ENCODE results near the gene SPRR2B. TPM values are rescaled to one million over a fixed set of nuclear protein-coding genes. Genes with fewer than 3 reads are reported as not detected.
"Not testable (repeated sequence)": the region's sequence is repeated elsewhere in the genome, so short reads cannot be mapped to it uniquely, and the experiment has no call there.

SPRR2B gene
- total RNA-seq, 1 donor from 2014 or later, result not detected

- not testable (repeated sequence) for H3K4me3 Mint-ChIP-seq (ENCODE audit: unreplicated experiment); H3K9me3 Mint-ChIP-seq (ENCODE audit: unreplicated experiment); H3K4me1 ChIP-seq (ENCODE audit: insufficient read depth, low read length); H3K79me2 ChIP-seq (ENCODE audit: insufficient read depth, low read length); H3K27ac ChIP-seq (ENCODE audit: low read depth, low read length); H3K27me3 ChIP-seq (ENCODE audit: insufficient read depth, low read length); H3K9me3 ChIP-seq (ENCODE audit: insufficient read depth, low read depth, low read length); H4K20me1 ChIP-seq (ENCODE audit: insufficient read depth, low read length); H3K4me1 Mint-ChIP-seq (ENCODE audit: low read depth, unreplicated experiment); H3K4me3 ChIP-seq (ENCODE audit: insufficient read depth, low read depth, low read length); H3K9ac ChIP-seq (ENCODE audit: low read length); H2AFZ ChIP-seq (ENCODE audit: low read depth, low read length); H3K4me2 ChIP-seq (ENCODE audit: low read length); H3K27ac Mint-ChIP-seq (ENCODE audit: unreplicated experiment); FAIRE-seq; H3K36me3 ChIP-seq (ENCODE audit: insufficient read depth, low read length); H3K36me3 Mint-ChIP-seq (ENCODE audit: low read depth, unreplicated experiment); DNase-seq (ENCODE audit: low read depth)
- peaks cover 11% of the 10 kb centered on the region for H3K27me3 Mint-ChIP-seq (ENCODE audit: low read depth, unreplicated experiment)
These were observed 49.6 kb downstream of the SPRR2B start for GRCh38 chr1:153021829-153022228.

Other genes starting within 250 kb of the SPRR2B start
- gene LCE1A, start 244.1 kb downstream of the SPRR2B start, total RNA-seq, result not detected in 2 replicates
- gene LCE6A, start 228.8 kb downstream of the SPRR2B start, total RNA-seq, result not detected in 2 replicates
- gene LCE7A, start 211.6 kb downstream of the SPRR2B start, total RNA-seq, result not detected in 2 replicates
- not detected in 2 replicates for gene SMCP, start 193.3 kb downstream of the SPRR2B start, total RNA-seq
- 0.16 TPM in 1 of 2 replicates, not detected in the other for gene IVL, start 163.1 kb downstream of the SPRR2B start, total RNA-seq
- gene SPRR5, start 124.4 kb downstream of the SPRR2B start, total RNA-seq, result not detected in 2 replicates
- gene SPRR4, start 101.0 kb downstream of the SPRR2B start, total RNA-seq, result not detected in 2 replicates
- not detected in 2 replicates for gene SPRR1A, start 87.5 kb downstream of the SPRR2B start, total RNA-seq
- gene SPRR3, start 69.9 kb downstream of the SPRR2B start, total RNA-seq, result 0.70 and 3.0 TPM in 2 replicates
- gene SPRR1B, start 40.4 kb downstream of the SPRR2B start, total RNA-seq, result 0.39 and 0.50 TPM in 2 replicates
- 0.57 TPM in 1 of 2 replicates, not detected in the other for gene SPRR2D, start 30.5 kb downstream of the SPRR2B start, total RNA-seq
- not detected in 2 replicates for gene SPRR2A, start 14.1 kb downstream of the SPRR2B start, total RNA-seq
- gene SPRR2E, start 22.9 kb upstream of the SPRR2B start, total RNA-seq, result not detected in 2 replicates
- not detected in 2 replicates for gene SPRR2F, start 41.9 kb upstream of the SPRR2B start, total RNA-seq
- gene SPRR2G, start 79.3 kb upstream of the SPRR2B start, total RNA-seq, result not detected in 2 replicates
- not detected in 2 replicates for gene LELP1, start 131.8 kb upstream of the SPRR2B start, total RNA-seq
- gene PRR9, start 146.0 kb upstream of the SPRR2B start, total RNA-seq, result 0.52 and 0.55 TPM in 2 replicates
- gene LORICRIN, start 188.1 kb upstream of the SPRR2B start, total RNA-seq, result not detected in 2 replicates
- gene PGLYRP3, start 241.3 kb upstream of the SPRR2B start, total RNA-seq, result not detected in 2 replicates

Data from astrocyte (in vitro differentiated cells and primary cell).